Adrenal gland (tissue), 5 donors: ENCODE results near the gene UGT2B17.

Experiments
- CTCF ChIP-seq, 6 experiments: fragments of 450-650 bp in 4 of 6; fragments of 200-600 bp in 2 of 6; sonication (generic) in 1 of 6; IDR thresholded peaks; 1 replicate in 5 of 6; 2 replicates in 1 of 6; pipeline versions ENCODE4 v1.5.1 to v1.8.0; 2016 to 2021; ENCODE audit warnings: antibody characterized with exemption in 6 of 6, mild to moderate bottlenecking in 2 of 6, moderate library complexity in 1 of 6
- POLR2A ChIP-seq, 2 donors: fragments of 450-650 bp; IDR thresholded peaks; one replicate each; pipeline ENCODE4 v1.6.1; 2017; ENCODE audit warnings: antibody characterized with exemption in 2 of 2, mild to moderate bottlenecking in 2 of 2, moderate library complexity in 1 of 2
- donor health status: DM: no; HTN: no; CAD: no.

GRCh38 chr4:68518889-68519288 lies 57.2 kb downstream of the UGT2B17 start:
- TF ChIP-seq CTCF (IDR thresholded peaks at IDR 0.05) (no peak), POLR2A (IDR thresholded peaks at IDR 0.05) (no peak)
